ENCODE results near the gene NR2F2. TPM values are rescaled to one million over a fixed set of nuclear protein-coding genes. Genes with fewer than 3 reads are reported as not detected.

Gene NR2F2
- total RNA-seq, 4 donors from 2014 or later = 3.9 to 14.0 (median 6.5) TPM

DNA sequence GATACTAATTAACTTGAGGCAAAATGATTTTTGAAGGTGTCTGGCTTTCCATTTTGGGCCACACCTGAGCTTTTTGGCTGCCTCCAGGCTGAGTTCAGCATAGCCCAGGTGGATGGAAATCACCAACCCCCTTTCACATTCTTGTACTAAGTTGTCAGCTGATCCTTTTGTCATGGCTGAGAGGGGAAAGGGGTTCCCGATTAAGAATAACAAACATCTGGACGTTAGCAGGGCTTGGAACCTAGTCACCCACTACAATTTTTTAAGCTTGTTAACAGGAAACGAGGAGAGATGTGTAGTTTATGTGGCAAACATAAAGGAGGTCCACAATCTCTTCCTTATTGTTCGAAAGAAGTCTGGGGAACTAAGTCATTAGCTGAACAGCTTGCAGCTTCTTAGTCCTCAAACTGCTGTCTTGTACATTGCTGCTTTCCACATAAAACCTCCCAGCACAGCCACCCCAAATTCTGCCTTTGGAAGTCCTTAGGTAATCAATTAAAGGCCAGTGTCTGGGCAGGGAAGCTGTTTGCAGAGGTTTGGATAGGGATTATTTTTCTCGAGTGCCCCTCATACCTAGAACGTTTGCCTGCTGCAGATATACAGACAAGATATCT, 5.0 kb downstream of the NR2F2 start:
- peak overlapping the region; percentile 23 for H3K4me3 ChIP-seq (ENCODE audit: low read depth, poor library complexity, severe bottlenecking)
- DNase-seq (ENCODE audit: low spot score in 2 of 2) = no peak
- intact Hi-C loops (cut with DNase I; ENCODE audit: low total_unique reads) = no loop called here
- TF ChIP-seq, protein P1, sequence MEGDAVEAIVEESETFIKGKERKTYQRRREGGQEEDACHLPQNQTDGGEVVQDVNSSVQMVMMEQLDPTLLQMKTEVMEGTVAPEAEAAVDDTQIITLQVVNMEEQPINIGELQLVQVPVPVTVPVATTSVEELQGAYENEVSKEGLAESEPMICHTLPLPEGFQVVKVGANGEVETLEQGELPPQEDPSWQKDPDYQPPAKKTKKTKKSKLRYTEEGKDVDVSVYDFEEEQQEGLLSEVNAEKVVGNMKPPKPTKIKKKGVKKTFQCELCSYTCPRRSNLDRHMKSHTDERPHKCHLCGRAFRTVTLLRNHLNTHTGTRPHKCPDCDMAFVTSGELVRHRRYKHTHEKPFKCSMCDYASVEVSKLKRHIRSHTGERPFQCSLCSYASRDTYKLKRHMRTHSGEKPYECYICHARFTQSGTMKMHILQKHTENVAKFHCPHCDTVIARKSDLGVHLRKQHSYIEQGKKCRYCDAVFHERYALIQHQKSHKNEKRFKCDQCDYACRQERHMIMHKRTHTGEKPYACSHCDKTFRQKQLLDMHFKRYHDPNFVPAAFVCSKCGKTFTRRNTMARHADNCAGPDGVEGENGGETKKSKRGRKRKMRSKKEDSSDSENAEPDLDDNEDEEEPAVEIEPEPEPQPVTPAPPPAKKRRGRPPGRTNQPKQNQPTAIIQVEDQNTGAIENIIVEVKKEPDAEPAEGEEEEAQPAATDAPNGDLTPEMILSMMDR (IDR thresholded peaks at IDR 0.05) = no peak
- TF ChIP-seq POLR2A (IDR thresholded peaks at IDR 0.05) = no peak
- WGBS, 2 donors = 13 to 15% methylated on average over 6 of the region's 6 CpGs

DNA sequence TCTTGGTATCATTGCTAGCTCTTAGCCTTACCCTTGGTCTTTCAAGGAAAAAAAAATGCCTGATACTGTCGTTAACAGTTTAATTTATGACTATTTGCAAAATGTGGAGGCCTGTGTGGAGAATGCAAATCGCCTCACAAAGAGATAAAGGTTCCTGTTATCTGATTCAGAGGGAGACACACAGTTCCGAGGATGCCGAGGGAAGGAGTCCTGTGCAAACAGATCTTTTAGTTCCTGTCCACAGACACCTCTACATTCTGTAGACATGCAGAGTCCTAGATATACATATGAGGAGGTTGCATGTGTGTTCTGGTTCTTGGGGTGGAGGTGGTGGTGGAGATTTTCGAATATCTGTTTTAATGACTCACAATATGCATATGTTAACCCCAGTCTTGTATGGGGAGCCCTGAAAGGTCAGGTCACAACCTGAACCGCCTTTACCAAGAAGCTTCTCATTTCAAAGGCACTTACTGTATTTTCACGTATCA, 5.7 kb downstream of the NR2F2 start:
- WGBS, 2 donors = 24 to 26% methylated on average over 7 of the region's 7 CpGs
- DNase-seq (ENCODE audit: low spot score in 2 of 2) = no peak
- intact Hi-C loops (cut with DNase I; ENCODE audit: low total_unique reads) = no loop called here
- peak overlapping the region; percentile 10 for H3K4me3 ChIP-seq (ENCODE audit: low read depth, poor library complexity, severe bottlenecking)
- TF ChIP-seq POLR2A (IDR thresholded peaks at IDR 0.05) = no peak
- TF ChIP-seq, protein P1 (IDR thresholded peaks at IDR 0.05) = no peak

DNA sequence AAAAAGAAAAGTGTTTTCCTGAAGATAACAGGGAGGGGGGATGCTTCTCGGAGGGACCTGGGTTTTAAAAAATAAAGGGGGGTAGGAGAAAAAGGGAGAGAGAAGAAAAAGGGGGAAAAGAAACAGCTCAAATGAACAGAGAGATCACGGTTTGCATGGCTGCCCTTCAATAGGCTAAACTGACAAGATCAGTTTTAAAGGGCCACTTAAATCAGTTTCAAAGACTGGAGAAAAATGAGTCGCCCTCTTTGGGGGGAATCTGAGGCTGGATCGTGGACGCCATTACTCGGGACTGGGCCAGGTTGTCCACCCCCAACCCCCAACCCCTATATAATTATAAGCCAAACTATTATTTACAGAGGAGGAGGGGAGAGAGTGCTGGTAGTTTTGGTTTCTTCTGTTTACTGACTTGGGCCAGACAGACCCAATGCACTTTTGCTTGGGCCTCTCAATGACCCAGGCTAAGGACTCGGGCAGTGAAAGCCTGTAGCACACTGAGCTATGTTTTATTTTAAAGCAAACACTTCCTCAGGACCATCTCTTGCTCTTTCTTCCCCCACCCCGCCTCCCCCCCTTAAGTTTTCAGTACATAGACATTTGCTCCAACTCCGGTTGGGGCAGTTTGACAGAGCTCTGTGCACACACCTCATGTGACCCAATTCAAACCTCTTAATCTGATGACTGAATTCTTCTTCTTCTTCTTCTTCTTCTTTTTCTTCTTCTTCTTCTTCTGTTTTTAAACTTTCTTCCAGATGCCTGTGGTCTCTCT, 6.3 kb downstream of the NR2F2 start:
- peak in 1 of 2 donors; percentile 81 for DNase-seq (ENCODE audit: low spot score in 2 of 2)
- 37 to 38% methylated on average over 9 of the region's 9 CpGs for WGBS, 2 donors
- intact Hi-C loops (cut with DNase I; ENCODE audit: low total_unique reads) = no loop called here
- TF ChIP-seq, protein P1 (IDR thresholded peaks at IDR 0.05) = no peak
- TF ChIP-seq POLR2A (IDR thresholded peaks at IDR 0.05) = no peak
- H3K4me3 ChIP-seq (ENCODE audit: low read depth, poor library complexity, severe bottlenecking) = peak overlapping the region; percentile 13

DNA sequence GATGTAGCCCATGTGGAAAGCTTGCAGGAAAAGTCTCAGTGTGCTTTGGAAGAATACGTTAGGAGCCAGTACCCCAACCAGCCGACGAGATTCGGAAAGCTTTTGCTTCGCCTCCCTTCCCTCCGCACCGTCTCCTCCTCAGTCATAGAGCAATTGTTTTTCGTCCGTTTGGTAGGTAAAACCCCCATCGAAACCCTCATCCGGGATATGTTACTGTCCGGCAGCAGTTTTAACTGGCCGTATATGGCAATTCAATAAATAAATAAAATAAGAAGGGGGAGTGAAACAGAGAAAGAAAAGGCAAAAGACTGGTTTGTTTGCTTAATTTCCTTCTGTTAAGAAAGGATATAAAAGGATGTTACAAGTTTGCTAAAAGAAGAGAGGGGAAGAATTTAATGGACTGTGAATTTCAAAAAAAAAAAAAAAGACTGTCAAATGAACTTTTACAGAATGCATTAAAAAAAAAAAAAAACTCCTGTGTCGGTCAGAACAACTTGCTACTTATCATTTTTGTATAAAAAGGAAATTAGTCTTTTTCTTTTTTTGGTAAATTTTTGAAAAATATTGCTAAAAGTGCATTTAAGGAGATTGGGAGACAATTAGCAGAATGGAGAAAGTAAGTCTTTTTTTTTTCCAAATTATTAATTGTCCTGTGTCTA, 7.0 kb downstream of the NR2F2 start:
- intact Hi-C loops (cut with DNase I; ENCODE audit: low total_unique reads) = no loop called here
- TF ChIP-seq, protein P1 (IDR thresholded peaks at IDR 0.05) = no peak
- no peak for TF ChIP-seq POLR2A (IDR thresholded peaks at IDR 0.05)
- peak overlapping the region; percentile 13 for H3K4me3 ChIP-seq (ENCODE audit: low read depth, poor library complexity, severe bottlenecking)
- WGBS, 2 donors = 52 to 53% methylated on average over 14 of the region's 14 CpGs
- no peak for DNase-seq (ENCODE audit: low spot score in 2 of 2)

DNA sequence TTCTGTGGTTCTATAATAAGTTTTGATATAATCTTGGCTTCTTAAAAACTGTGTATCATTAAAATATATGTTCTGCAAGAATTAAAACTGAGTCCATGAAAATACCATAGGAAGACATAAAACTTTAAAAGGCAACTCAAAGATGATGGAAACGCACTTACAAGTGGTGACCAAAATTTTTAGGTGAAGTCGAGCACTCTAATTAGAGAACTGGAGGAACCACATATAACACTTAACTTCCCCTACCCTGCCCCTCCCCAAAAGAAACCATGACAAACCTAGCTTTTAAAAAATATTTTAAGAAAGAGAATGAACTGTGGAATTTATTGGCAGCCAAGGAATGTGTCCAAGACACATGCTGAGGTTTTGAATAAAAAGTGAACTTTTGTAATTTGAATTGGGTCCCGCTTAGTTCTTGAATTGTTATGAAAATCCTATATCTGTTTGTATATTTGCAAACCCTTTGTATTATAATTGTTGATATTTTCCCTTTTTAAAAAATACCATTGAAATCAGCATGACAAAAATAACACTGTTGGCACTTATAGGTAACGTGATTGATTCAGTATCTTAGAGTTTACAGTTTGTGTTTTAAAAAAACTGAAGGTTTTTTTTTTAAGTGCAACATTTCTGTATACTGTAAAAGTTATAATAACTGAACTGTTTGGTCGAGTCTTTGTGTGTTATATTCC, 7.7 kb downstream of the NR2F2 start:
- intact Hi-C loops (cut with DNase I; ENCODE audit: low total_unique reads) = no loop called here
- TF ChIP-seq, protein P1 (IDR thresholded peaks at IDR 0.05) = no peak
- no peak for TF ChIP-seq POLR2A (IDR thresholded peaks at IDR 0.05)
- no peak for DNase-seq (ENCODE audit: low spot score in 2 of 2)
- WGBS, 2 donors = 50 to 61% methylated on average over 5 of the region's 5 CpGs
- no peak overlapping the region for H3K4me3 ChIP-seq (ENCODE audit: low read depth, poor library complexity, severe bottlenecking)

Measured in lower leg skin (tissue), 4 donors.